IPS-15b (cell line): ENCODE measurements around the gene PRICKLE1.
A peak's percentile ranks its signal among the peaks of the same experiment; 100 is the strongest.

Source experiments
- H3K27me3 ChIP-seq: one replicate; pipeline ENCODE4 v1.6.1; 2013; ENCODE audit warnings: low read length; ENCODE audit not compliant: control insufficient read depth, insufficient read depth
- H3K36me3 ChIP-seq: one replicate; pipeline ENCODE4 v1.6.1; 2013; ENCODE audit warnings: low read length; ENCODE audit not compliant: control insufficient read depth, insufficient read depth
- H3K4me1 ChIP-seq: one replicate; pipeline ENCODE4 v1.6.1; 2013; ENCODE audit warnings: mild to moderate bottlenecking, low read length; ENCODE audit not compliant: control insufficient read depth, insufficient read depth
- H3K4me3 ChIP-seq: one replicate; pipeline ENCODE4 v1.5.1; 2013; ENCODE audit warnings: low read depth, low read length
- H3K9ac ChIP-seq: one replicate; pipeline ENCODE4 v1.6.1; 2013; ENCODE audit warnings: low read depth, mild to moderate bottlenecking, low read length
- H3K9me3 ChIP-seq: one replicate; pipeline ENCODE4 v1.6.1; 2013; ENCODE audit warnings: mild to moderate bottlenecking, low read length; ENCODE audit not compliant: control insufficient read depth, insufficient read depth

Gene PRICKLE1

DNA sequence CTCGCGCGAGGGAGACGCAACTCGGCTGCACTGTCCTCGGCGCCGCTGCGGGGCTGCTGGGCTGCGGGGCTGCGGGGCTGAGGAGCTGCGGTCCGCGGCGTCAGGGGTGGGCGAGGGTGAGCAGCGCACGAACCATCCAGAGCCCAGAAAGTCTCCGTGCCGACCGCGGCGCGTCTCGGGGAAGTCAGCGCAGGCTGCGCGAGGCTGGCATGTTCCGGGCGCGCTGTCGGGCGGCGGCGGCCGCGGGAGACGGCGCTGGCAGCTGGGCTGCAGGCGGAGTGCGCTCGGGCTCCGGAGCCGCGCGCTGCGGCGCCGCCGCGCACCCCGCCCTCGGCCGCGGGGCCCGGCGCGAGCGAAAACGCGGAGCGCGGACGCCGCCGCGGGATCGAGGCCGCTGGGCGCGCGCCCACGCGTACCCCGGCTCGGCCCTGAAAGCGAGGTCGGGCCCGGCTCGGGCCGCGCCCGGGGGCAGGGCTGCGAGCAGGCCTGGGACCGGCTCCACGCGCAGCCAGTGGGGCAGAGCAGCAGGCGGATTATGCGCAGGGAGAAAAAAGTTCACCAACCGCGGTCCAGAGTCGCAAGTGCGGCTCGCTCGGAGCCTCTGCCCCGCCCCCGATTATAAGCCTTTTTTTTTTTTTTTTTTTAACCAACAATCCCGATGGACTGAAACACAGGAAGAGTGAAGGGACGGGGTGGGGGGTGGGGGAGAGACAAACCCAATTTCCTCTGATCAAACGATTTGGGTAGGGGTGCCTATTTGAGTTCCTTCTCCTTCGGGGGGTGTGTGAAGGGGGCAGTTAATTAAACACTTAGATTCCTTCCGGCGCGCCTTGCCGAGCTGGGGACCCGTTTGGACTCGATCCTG lies at the start of gene PRICKLE1:
TSS of gene PRICKLE1 (minus strand) at position 282 of the 865 bp plus-strand sequence. CDS start 117,230 bp downstream, outside the sequence.
- H3K9ac ChIP-seq = peak within 1 kb of the TSS; percentile 6
- peaks cover 63% of the 10 kb centered on the region for H3K27me3 ChIP-seq

DNA sequence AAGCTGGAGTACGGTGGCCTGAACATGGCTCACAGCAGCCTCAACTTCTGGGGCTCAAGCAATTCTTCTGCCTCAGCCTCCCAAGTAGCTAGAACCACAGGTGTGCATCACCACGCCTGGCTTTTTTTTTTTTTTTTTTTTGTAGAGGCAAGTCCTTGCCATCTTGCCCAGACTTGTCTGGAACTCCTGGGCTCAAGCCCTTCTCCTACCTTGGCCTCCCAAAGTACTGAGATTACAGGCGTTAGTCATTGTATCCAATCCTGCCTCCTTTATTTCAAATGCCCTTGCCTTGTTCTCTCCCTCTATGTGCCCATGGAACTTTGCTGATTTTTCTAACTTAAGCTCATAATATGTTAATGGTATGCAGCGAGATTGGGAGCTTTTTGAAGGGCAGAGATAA lies 49.2 kb upstream of the PRICKLE1 start:
- Histone ChIP-seq H3K9me3 (no peaks in the 10 kb centered on the region), H3K27me3 (no peaks in the 10 kb centered on the region), H3K4me3 (no peak overlapping the region), H3K9ac (no peak overlapping the region), H3K36me3 (no peaks in the 10 kb centered on the region), H3K4me1 (no peaks in the 10 kb centered on the region)

More for the DNA sequence above, at the start of gene PRICKLE1:
- Histone ChIP-seq H3K9me3 (no peaks in the 10 kb centered on the region), H3K4me3 (peak within 1 kb of the TSS; percentile 68), H3K36me3 (no peaks in the 10 kb centered on the region), H3K4me1 (no peaks in the 10 kb centered on the region)

DNA sequence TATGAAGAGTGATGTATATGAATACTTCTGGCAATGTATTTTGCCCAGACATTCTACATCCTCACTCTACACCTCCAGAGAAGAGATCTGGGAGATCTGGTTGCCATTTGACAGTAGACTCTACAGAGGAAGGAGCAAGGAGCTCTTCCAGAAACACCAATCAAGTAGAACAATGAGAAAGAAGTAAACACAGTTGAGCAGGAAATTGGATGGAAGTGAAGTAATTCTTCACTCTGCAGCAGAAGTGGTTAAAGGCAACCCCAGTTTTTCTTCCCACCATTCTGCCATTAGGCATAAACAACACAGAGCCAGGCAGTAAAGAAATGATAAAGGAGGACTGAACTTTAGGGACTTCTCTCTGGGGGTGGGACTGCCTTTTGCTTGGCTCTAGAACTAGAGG lies 48.5 kb upstream of the PRICKLE1 start:
- H3K4me1 ChIP-seq = no peaks in the 10 kb centered on the region
- H3K9ac ChIP-seq = no peak overlapping the region
- H3K27me3 ChIP-seq = no peaks in the 10 kb centered on the region
- H3K9me3 ChIP-seq = no peaks in the 10 kb centered on the region
- H3K36me3 ChIP-seq = no peaks in the 10 kb centered on the region
- no peak overlapping the region for H3K4me3 ChIP-seq

DNA sequence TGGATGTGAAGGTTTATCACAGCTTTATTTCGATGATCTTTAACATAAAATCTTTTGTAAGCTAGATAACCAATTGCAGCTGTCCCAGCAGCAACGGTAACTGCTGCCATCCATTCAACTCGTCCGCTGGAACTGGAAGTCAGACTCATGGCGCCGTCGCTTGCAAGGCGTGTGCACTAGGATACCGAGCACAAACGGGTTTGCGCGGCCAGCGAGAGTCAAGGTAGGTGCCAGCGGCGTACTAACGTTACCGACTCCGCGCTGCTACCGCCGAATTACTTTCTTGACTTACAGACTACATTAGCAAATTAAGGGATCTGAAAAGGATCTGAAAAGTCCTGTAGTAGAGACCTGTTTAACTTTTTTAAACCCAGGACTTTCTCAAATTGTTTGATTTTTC lies 47.4 kb upstream of the PRICKLE1 start:
- Histone ChIP-seq H3K4me3 (no peak overlapping the region), H3K27me3 (no peaks in the 10 kb centered on the region), H3K9me3 (no peaks in the 10 kb centered on the region), H3K4me1 (no peaks in the 10 kb centered on the region), H3K36me3 (no peaks in the 10 kb centered on the region), H3K9ac (no peak overlapping the region)

DNA sequence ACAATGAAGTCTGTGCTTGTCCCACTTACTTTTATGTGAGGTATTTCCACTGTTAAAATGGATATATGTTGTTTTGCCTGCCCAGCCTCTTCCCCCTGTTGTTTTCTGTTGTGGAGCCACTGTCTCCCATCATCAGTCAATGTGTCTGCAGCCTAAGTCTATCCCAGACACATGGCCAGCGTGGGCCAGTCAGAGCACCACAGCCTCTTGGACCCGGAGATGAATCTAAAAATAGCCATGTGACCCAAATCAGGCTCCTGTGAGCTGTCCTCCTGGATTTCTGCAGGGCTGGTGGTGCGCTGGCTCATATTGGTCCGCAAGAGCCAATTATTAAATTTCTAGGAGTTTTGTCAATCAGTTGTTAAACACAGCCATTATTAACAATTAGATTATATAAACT lies 44.0 kb upstream of the PRICKLE1 start:
- Histone ChIP-seq H3K36me3 (no peaks in the 10 kb centered on the region), H3K4me3 (no peak overlapping the region), H3K4me1 (no peaks in the 10 kb centered on the region), H3K9me3 (no peaks in the 10 kb centered on the region), H3K9ac (no peak overlapping the region), H3K27me3 (no peaks in the 10 kb centered on the region)

DNA sequence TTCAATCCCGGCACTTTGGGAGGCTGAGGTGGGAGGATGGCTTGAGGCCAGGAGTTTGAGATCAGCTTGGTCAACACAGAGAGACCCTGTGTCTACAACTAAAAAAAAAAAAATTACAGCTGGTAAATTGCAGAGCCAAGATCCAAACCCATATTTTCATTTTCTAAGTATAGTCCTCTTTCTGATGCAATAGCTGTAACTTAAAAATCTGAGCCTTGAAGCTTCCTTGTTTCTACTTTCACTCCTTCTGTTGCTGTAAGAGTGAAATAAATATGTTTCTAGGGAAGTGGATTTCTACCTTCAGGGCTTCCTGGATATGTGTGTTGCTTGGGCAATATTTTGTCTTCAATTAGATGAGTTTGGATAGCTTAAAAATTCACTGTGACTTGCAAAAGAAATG lies 42.0 kb upstream of the PRICKLE1 start:
- no peaks in the 10 kb centered on the region for H3K9me3 ChIP-seq
- no peaks in the 10 kb centered on the region for H3K27me3 ChIP-seq
- no peak overlapping the region for H3K4me3 ChIP-seq
- no peaks in the 10 kb centered on the region for H3K36me3 ChIP-seq
- no peaks in the 10 kb centered on the region for H3K4me1 ChIP-seq
- H3K9ac ChIP-seq = no peak overlapping the region

DNA sequence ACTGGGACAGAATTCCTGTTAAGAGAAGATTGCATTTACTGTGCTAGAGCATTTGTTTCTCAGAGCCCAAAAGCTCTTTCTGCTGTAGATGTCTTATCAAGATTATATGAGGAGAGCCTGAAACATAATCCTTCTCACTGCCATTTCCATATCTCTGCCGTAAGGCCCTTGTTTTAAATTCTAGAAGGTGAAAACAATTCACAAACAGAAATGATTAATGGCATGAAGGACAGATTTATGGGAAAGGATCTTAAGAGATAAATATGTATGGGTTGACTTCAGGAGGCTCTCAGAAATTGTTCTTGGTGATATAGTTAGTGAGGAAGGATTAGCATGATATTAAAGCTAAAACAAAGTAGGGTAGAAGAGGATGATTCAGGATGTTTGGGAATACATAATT lies 40.8 kb upstream of the PRICKLE1 start:
- no peaks in the 10 kb centered on the region for H3K27me3 ChIP-seq
- no peak overlapping the region for H3K4me3 ChIP-seq
- no peaks in the 10 kb centered on the region for H3K9me3 ChIP-seq
- H3K4me1 ChIP-seq = no peaks in the 10 kb centered on the region
- H3K9ac ChIP-seq = no peak overlapping the region
- no peaks in the 10 kb centered on the region for H3K36me3 ChIP-seq

DNA sequence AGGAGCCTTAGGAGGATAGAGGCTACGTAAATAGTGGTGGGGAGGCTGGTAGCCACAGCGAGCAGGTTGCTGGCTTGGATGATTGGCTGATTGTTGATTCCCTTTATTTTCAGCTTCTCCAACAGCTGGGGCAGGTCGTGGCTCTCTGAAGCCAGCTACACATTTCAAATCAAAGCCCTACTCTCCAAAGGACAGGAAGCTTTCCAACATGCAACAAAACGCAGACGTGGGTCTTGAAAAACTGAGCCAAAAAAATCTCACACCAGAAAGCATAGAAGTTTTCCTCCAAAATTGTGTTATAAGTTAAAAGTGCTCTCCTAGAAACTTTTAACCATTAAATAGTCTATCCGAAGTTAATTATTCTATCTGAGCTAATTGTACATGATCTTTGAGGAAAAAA lies 37.6 kb upstream of the PRICKLE1 start:
- no peaks in the 10 kb centered on the region for H3K36me3 ChIP-seq
- no peak overlapping the region for H3K4me3 ChIP-seq
- no peak overlapping the region for H3K9ac ChIP-seq
- H3K27me3 ChIP-seq = no peaks in the 10 kb centered on the region
- peaks cover 2% of the 10 kb centered on the region for H3K4me1 ChIP-seq
- no peaks in the 10 kb centered on the region for H3K9me3 ChIP-seq

DNA sequence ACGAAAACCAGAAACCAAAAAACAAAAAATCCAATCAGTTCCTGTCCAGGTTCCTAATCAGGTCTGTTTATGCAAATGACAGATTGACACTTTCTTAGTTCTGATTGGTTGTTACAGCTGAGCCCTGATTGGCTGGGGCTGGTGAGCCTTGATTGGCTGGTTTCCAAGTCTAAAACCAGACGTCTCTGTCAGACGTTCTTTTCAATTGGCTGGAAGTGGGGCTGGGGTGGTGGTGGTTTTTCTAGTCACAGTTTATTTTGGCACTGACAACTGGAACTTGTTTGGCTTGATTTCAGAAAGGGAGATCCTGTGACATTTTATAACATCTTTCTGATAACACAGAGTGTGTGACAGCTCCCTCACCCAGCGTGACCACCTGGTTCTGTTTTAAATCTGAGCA lies 36.1 kb upstream of the PRICKLE1 start:
- Histone ChIP-seq H3K9ac (no peak overlapping the region), H3K4me3 (no peak overlapping the region), H3K4me1 (peaks cover 3% of the 10 kb centered on the region), H3K36me3 (no peaks in the 10 kb centered on the region), H3K9me3 (no peaks in the 10 kb centered on the region), H3K27me3 (no peaks in the 10 kb centered on the region)

DNA sequence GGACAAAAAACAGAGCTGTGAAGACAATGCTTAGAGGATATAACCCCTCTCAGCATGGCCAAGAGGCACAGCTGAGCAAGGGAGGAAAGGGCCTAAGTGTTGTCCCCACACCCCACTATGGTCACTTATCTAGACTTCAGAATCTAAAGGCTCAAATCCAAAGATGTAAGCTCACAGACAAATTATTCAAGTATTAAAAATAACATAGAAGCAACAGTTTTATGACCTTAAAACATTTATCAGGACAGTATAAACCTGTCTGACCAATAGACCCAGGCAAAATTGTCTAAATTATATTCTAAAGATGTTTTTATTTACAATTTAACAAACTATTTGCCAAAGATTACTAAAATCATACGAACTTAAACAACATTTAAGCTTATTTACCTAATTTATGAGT lies 28.1 kb upstream of the PRICKLE1 start:
- Histone ChIP-seq H3K4me1 (peaks cover 3% of the 10 kb centered on the region), H3K9me3 (no peaks in the 10 kb centered on the region), H3K4me3 (no peak overlapping the region), H3K9ac (no peak overlapping the region), H3K36me3 (no peaks in the 10 kb centered on the region), H3K27me3 (no peaks in the 10 kb centered on the region)

DNA sequence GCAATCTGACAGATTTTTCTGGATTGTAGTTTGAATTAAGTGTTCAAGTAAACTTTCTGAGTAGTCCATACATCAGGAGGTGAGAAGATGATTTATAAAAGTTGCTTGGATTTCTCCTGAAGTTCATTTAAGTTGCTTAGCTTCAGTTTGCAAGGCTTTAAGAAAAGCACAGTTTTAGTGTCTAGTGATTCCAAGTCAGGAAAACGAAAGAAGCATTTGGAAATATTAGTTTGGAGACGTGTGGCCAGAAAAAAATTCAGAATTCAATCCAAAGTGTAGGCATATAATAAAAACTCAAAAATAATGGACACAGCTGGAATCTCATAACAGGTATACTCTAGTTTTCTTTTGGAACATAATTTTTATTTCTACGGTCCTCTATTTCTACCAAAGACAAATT lies 25.5 kb upstream of the PRICKLE1 start:
- Histone ChIP-seq H3K9ac (no peak overlapping the region), H3K27me3 (no peaks in the 10 kb centered on the region), H3K4me3 (no peak overlapping the region), H3K9me3 (no peaks in the 10 kb centered on the region), H3K4me1 (no peaks in the 10 kb centered on the region), H3K36me3 (no peaks in the 10 kb centered on the region)

DNA sequence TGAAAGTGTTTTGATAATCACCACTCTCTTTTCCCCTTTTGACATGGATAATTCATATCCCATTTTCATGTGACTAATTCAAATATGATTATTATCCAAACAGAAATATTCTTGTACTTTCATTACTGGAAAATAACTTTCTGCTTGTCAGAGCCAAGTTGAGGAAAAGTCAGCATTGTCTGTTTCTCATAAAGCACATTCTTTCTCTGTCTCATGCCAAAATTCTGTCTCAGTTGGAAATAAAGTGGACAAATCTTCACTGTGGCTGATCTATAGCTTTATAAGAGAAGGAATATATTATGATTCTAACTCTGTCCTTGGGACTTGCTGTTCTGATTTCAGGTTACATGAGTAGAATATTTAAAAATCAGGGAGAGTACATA lies 22.7 kb upstream of the PRICKLE1 start:
- H3K9ac ChIP-seq = no peak overlapping the region
- no peaks in the 10 kb centered on the region for H3K4me1 ChIP-seq
- H3K36me3 ChIP-seq = no peaks in the 10 kb centered on the region
- H3K9me3 ChIP-seq = no peaks in the 10 kb centered on the region
- H3K4me3 ChIP-seq = no peak overlapping the region
- no peaks in the 10 kb centered on the region for H3K27me3 ChIP-seq
